ENCODE measurements around the gene NOC4L.
A peak's percentile ranks its signal among the peaks of the same experiment; 100 is the strongest.
"Not testable (repeated sequence)": the region's sequence is repeated elsewhere in the genome, so short reads cannot be mapped to it uniquely, and the experiment has no call there.

The NOC4L gene

DNA sequence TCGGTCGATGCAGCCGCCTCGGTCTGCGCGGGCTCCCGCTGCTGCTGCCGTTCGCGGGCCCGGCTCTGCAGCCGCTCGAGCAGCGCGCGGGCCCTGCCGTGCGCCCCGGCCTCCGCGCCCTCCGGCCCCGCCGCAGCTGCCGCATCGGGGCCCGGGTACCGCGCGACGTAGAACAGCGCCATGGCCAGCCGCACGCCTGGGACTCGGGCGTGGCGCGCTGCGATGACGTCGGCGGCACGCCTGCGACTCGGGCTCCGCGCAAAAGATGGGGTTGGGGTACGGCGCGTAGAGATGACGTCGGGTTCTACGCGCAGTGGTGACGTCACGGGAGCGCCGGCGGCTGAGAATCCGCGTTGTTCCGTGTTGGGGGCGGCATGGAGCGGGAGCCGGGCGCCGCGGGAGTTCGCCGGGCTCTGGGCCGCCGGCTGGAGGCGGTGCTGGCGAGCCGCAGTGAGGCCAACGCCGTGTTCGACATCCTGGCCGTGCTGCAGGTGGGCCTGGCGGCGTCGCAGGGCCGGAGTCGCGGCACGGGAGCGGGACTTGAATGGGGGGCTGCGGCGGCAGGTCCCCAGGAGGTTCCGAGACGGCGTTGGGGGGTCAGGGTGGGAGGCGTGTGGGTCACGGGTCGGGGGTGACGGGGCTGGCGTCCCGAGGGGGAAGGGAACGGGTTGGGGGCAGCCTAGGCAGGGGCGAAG is at the start of gene NOC4L, which contains the start of gene DDX51:
Gene NOC4L, plus strand, starts transcription at position 343 of the 695 bp plus-strand sequence. Its CDS starts 32 bp downstream, at position 375.
Gene DDX51, minus strand, starts transcription at position 205 of the 695 bp plus-strand sequence. Its CDS starts 23 bp downstream, at position 182.
- peak within 1 kb of the TSS; percentile 74 for H3K9ac ChIP-seq (ENCODE audit: low read depth, low read length)
- H3K4me1 ChIP-seq (ENCODE audit: insufficient read depth, low read length): no peaks in the 10 kb centered on the region
- no peaks in the 10 kb centered on the region for H3K9me3 ChIP-seq (ENCODE audit: control insufficient read depth, insufficient read depth, low read length)
- H3K36me3 ChIP-seq (ENCODE audit: insufficient read depth, low read length): peaks cover 16% of the 10 kb centered on the region; the same call in 1 of the 2 replicates

DNA sequence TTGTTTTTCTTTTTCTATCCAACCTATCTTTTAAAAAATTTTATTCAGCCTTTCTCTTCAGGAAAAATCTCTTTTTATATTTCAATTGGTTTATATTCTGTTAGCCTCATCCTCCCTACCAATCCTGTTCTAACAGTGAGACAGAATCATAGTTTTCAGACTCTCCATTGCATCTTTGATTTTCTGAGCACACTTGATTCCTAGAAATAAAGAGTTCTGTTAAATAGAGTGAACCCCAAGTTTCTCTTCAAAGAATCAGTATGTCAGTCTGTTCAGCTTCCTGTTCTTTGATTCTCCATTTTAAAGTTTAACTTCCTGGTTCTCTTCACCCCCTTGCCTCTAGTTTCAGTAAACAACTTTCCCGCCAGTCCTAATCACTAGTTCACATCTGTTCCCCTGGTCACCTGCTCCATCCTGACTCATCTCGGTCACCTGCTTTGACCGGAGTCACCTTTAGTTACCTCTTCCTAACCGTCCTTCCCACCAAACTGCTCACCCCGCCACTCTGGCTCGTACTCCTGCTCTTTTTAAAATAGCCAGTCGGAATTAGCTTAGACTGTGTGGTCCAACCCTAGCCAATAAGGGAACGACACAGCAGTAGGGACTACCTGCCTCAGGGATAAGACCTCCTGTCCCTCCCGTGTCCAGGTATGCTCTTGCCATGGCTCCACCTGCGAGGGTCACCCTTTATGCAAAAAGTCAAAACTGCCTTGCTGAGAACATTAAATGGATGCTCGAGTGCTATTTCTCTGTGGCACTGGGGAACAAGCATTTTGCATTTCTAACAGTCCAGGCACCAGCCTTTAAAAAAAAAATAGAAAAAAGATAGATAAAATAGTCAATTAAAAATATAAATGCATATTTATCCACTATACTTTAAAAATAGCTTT is 48.5 kb upstream of the NOC4L start:
- Histone ChIP-seq H3K9ac (ENCODE audit: low read depth, low read length) (no peak overlapping the region), H3K4me1 (ENCODE audit: insufficient read depth, low read length) (no peaks in the 10 kb centered on the region), H3K9me3 (ENCODE audit: control insufficient read depth, insufficient read depth, low read length) (0 out of 2 replicates have a peak, but pooled peaks cover 2% of the 10 kb centered on the region), H3K36me3 (ENCODE audit: insufficient read depth, low read length) (no peaks in the 10 kb centered on the region)

DNA sequence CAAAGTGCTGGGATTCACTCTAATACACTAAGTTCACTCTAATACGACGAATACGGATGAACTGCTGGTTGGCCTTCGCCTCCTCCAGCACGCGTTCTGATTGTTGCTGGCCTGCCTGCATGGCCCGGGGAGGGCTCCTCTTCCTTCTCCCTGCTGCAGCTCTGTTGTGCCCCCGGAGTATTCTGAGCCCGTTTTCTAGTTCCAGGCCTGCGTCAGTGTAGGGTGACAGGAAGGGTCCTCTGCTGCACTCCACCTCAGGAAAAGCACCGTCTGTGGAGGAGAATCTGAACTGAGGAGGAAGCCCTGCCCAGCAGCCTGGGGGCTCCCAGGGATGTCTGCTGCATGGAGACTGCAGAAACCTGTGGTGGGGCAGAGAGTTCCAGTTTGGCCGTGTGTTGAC is 44.5 kb upstream of the NOC4L start:
- H3K4me1 ChIP-seq (ENCODE audit: insufficient read depth, low read length): no peaks in the 10 kb centered on the region
- 0 out of 2 replicates have a peak, but pooled peaks cover 2% of the 10 kb centered on the region for H3K9me3 ChIP-seq (ENCODE audit: control insufficient read depth, insufficient read depth, low read length)
- H3K9ac ChIP-seq (ENCODE audit: low read depth, low read length): no peak overlapping the region
- H3K36me3 ChIP-seq (ENCODE audit: insufficient read depth, low read length): no peaks in the 10 kb centered on the region

DNA sequence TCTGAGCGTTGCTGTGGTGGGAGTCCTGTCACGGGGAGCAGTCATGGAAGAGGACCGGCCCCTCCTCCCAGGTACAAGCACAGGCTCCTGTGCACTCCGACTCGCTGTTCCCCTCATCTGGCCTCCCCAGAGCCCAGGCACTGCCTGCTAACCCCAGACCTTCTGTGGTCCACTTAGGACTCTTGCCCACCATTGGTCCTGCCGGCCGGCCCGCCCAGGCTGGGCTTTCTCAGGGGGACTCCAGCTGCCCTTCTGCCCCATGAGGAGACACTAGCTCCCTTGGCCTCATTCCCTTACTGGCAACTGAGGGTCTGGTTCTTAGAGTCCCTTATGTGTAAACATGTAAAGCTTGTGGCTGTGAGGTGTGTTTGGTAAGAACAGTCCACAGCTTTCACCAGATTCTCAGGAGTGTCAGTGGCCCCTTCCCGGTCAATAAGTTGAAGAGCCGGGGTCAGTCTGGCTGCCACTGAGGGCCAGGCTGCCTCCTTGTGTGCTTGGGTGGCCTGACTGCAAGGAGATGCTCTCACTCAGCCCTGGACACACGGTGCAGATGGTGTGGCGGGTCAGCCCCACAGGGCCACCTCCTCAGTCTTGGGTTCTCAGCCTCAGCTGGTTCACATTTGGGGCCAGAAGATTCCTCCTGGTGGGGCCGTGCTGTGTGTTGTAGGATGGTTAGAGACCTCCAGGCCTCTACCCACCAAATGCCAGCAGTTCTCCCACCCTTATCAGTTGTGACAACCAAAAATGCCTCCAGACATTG is 43.8 kb upstream of the NOC4L start:
- Histone ChIP-seq H3K9ac (ENCODE audit: low read depth, low read length) (no peak overlapping the region), H3K36me3 (ENCODE audit: insufficient read depth, low read length) (peaks cover 5% of the 10 kb centered on the region; the same call in 1 of the 2 replicates), H3K4me1 (ENCODE audit: insufficient read depth, low read length) (no peaks in the 10 kb centered on the region), H3K9me3 (ENCODE audit: control insufficient read depth, insufficient read depth, low read length) (0 out of 2 replicates have a peak, but pooled peaks cover 2% of the 10 kb centered on the region)

DNA sequence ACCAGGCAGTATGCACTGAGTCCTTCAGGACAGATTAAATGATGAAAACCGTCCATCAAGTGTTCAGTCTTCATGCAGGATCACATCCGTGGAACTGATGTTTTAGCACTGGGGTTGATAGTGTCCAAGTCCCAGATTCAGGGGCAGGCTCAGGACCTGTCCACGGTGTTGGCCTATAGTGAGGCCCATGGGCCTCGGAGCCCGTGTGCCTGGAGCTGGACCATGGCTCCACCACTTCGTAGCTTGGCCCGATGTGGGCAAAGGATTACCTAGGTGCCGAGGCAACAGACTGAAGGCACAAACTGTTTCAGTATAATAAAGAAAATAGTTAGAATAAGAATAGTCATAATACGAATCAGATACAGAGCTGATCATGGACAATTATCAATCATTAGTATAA is 42.0 kb upstream of the NOC4L start:
- Histone ChIP-seq H3K36me3 (ENCODE audit: insufficient read depth, low read length) (peaks cover 5% of the 10 kb centered on the region; the same call in 1 of the 2 replicates), H3K4me1 (ENCODE audit: insufficient read depth, low read length) (no peaks in the 10 kb centered on the region), H3K9me3 (ENCODE audit: control insufficient read depth, insufficient read depth, low read length) (no peaks in the 10 kb centered on the region), H3K9ac (ENCODE audit: low read depth, low read length) (no peak overlapping the region)

DNA sequence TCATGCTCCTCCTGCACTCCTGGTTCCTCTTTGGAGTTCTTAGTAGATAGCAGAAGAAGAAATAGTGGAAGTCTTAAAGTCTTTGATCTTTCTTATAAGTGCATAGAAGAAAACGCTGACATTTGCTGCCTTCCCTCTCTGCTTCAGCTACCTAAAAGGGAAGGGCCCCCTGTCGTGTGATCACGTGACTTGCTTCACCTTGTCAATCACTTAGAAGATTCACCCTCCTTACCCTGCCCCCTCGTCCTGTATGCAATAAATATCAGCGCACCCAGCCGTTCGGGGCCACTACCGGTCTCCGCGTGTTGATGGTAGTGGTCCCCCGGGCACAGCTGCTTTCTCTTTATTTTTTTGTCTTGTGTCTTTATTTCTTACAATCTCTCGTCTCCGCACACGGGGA is 41.2 kb upstream of the NOC4L start:
- not testable (repeated sequence) for H3K36me3 ChIP-seq (ENCODE audit: insufficient read depth, low read length)
- H3K9ac ChIP-seq (ENCODE audit: low read depth, low read length): peak overlapping the region; percentile 24; the same call in 1 of the 2 replicates

DNA sequence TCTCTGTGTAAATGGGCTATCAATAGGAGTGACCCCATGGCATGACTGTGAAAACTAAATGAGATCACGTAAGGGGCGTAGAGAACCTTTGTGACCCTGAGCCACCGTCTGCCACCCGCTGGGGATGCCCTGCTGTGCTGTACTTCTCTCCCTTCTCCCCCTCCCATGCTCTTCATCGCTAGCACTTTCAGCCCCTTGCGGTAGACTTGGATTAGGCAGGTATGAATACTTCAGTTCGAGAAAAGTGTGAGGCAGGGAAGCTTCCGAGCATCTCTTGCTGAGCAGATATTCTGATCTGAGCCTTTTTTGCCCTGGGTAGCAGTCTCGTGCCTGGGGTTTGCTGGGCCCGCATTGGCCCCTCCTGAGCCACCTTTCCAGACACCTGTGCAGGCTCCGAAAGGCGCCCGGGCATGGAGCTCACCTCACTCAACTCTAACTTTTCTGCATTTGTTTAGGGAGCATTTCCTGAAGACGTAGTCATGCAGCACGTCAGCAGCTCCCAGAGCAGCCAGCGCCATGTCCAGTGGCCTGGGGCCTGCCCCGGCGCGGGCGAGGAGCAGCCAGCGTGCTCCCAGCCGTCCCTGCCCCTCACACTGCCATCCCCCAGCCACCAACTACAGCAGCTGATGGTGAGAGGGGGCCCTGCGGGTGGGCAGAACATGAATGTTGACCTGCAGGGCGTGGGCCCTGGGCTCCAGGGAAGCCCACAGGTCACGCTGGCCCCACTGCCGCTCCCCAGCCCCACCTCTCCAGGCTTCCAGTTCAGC is 40.5 kb upstream of the NOC4L start:
- Histone ChIP-seq H3K9me3 (ENCODE audit: control insufficient read depth, insufficient read depth, low read length) (no peaks in the 10 kb centered on the region), H3K36me3 (ENCODE audit: insufficient read depth, low read length) (peaks cover 5% of the 10 kb centered on the region; the same call in 1 of the 2 replicates), H3K9ac (ENCODE audit: low read depth, low read length) (peak overlapping the region; percentile 24; the same call in 1 of the 2 replicates), H3K4me1 (ENCODE audit: insufficient read depth, low read length) (no peaks in the 10 kb centered on the region)

More for the DNA sequence above, 41.2 kb upstream of the NOC4L start:
- H3K4me1 ChIP-seq (ENCODE audit: insufficient read depth, low read length); H3K9me3 ChIP-seq (ENCODE audit: control insufficient read depth, insufficient read depth, low read length): not testable (repeated sequence)

DNA sequence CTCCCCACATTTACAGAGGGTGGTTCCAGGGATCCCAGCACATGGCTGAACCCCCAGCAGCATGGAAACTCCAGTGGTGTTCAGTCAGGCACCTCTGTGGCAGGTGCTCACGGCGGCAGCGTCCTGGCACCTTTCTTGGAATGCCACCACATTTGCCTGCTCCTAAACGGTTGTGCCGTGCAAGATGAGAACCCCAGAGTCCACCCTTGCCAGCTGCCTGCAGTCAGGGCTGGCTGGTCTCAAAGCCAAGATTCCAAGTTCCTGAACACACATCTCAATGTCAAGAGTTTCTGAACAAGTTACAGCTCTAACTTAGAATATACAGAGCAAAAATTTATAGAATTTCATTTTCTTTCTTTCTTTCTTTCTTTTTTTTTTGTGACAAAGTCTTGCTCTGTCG is 38.8 kb upstream of the NOC4L start:
- Histone ChIP-seq H3K36me3 (ENCODE audit: insufficient read depth, low read length) (peaks cover 5% of the 10 kb centered on the region; the same call in 1 of the 2 replicates), H3K9ac (ENCODE audit: low read depth, low read length) (no peak overlapping the region), H3K9me3 (ENCODE audit: control insufficient read depth, insufficient read depth, low read length) (no peaks in the 10 kb centered on the region), H3K4me1 (ENCODE audit: insufficient read depth, low read length) (no peaks in the 10 kb centered on the region)

DNA sequence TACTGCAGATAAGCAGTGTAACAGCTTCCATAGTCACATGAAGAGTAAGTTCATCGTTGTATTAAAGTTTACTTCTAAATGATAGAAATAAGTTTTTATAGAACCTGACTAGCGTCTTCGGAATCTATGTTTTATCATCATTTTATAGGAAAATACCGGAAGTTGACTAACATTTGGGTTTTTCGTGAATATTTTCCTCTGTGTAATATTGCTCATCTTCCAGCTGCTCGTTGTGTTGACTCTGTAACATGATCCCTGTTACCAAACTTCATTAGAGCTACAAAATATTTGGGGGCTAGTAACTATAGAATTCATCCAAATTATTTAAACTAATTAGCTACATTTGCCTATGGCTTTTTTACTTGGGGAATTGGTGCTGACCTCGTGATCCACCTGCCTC is 37.3 kb upstream of the NOC4L start:
- no peaks in the 10 kb centered on the region for H3K9me3 ChIP-seq (ENCODE audit: control insufficient read depth, insufficient read depth, low read length)
- peaks cover 5% of the 10 kb centered on the region; the same call in 1 of the 2 replicates for H3K36me3 ChIP-seq (ENCODE audit: insufficient read depth, low read length)
- H3K4me1 ChIP-seq (ENCODE audit: insufficient read depth, low read length): no peaks in the 10 kb centered on the region
- H3K9ac ChIP-seq (ENCODE audit: low read depth, low read length): no peak overlapping the region

DNA sequence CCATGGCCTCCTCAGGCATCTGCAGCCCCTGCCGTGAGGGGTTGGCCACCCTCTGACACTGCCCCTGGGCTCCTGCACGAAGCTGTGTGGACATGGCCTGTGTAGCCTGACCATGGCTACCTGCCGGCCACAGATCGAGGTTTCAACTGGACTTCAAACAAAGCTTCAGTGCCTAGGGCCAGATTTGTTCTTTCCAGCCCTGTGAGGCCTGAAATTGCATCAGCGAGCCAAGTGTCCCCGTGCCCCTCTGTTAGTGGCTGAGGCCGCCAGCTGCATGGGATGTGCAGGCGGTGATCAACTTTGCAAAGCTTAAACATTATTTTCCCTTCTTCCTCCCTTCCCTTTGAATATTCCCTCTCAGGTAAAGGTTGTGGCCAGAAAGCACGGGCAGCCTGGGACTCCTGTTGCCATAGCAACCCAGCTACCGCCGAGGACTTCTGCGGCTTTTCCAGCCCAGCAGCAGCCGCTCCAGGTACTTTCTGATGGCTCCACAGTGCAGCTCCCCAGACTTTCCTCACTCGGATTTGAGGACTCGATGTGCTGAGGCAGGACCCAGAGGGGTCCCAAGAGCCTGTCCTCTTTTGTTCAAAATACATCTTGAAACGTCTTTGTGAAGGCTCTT is 35.9 kb upstream of the NOC4L start:
- H3K9ac ChIP-seq (ENCODE audit: low read depth, low read length): no peak overlapping the region
- H3K9me3 ChIP-seq (ENCODE audit: control insufficient read depth, insufficient read depth, low read length): no peaks in the 10 kb centered on the region
- H3K4me1 ChIP-seq (ENCODE audit: insufficient read depth, low read length): no peaks in the 10 kb centered on the region
- peaks cover 5% of the 10 kb centered on the region; the same call in 1 of the 2 replicates for H3K36me3 ChIP-seq (ENCODE audit: insufficient read depth, low read length)

DNA sequence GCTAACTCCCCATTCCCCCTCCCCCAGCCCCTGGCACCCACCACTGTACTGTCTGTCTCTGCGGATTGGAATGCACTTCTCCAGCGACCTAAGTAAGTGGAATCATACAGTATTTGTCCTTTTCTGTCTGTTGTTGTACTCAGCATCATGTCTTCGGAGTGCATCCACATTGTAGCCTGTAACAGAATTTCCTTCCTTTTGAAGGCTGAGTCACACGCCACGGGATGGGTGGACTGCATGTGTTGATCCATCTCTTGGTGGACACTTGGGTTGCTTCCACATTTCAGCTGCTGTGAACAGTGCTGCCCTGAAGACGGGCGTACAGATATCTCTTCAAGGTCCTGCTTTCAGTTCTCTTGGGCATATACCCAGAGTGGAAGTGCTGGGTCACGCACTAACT is 34.5 kb upstream of the NOC4L start:
- H3K4me1 ChIP-seq (ENCODE audit: insufficient read depth, low read length): no peaks in the 10 kb centered on the region
- H3K9me3 ChIP-seq (ENCODE audit: control insufficient read depth, insufficient read depth, low read length): no peaks in the 10 kb centered on the region
- no peak overlapping the region for H3K9ac ChIP-seq (ENCODE audit: low read depth, low read length)
- H3K36me3 ChIP-seq (ENCODE audit: insufficient read depth, low read length): peaks cover 5% of the 10 kb centered on the region; the same call in 1 of the 2 replicates

DNA sequence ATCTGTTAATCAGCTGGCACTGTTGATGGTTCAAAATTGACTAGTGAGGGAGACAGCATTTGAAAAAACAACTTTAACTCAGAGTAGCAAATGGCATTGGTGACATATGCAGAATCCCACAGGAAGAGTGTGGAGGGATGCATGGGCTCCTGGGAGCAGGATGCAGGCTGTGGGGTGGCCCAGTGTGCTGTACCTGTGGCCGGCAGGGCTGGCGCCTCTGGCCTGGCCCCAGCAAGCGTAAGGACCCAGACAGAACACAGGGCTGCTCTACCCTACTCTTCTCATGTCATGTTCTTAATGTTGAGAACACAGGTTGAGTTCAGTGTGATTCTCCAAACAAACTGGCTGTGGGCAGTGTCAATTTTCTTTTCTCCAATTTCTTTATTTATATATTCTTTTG is 33.6 kb upstream of the NOC4L start:
- no peaks in the 10 kb centered on the region for H3K9me3 ChIP-seq (ENCODE audit: control insufficient read depth, insufficient read depth, low read length)
- no peaks in the 10 kb centered on the region for H3K4me1 ChIP-seq (ENCODE audit: insufficient read depth, low read length)
- no peaks in the 10 kb centered on the region; the same call in 1 of the 2 replicates for H3K36me3 ChIP-seq (ENCODE audit: insufficient read depth, low read length)
- no peak overlapping the region for H3K9ac ChIP-seq (ENCODE audit: low read depth, low read length)

DNA sequence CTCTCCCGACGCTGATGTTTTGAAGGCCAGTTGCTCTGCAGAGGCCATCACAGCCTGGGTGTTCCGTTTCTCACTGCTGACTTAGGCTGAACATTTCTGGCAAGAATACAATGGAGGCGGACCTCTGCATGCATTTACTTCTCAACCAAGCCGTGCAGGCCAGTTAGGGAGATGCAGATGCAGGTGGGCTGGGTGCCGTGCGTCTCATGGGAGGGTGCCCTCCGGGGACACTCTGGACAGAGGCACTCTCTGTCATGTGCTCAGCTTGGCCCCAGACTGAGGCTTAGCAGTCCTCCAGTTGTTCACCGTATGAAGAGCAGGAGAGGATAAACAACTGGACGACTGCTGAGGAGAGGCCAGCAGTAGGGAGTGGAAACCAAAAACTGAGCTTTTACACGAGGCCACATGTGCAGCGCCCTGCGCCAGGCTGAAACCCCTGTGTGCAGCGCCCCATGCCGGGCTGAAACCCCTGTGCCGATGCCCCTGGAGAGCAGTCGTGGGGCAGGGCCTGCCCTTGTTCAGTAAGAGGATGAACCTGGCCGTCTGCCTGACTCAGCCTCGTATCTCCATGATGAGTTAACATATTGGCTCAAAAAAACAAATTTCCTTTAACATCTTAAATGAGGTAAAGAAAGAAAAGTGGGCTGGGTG is 32.5 kb upstream of the NOC4L start:
- Histone ChIP-seq H3K4me1 (ENCODE audit: insufficient read depth, low read length) (no peaks in the 10 kb centered on the region), H3K36me3 (ENCODE audit: insufficient read depth, low read length) (no peaks in the 10 kb centered on the region; the same call in 1 of the 2 replicates), H3K9ac (ENCODE audit: low read depth, low read length) (no peak overlapping the region), H3K9me3 (ENCODE audit: control insufficient read depth, insufficient read depth, low read length) (no peaks in the 10 kb centered on the region)
